ENCODE measurements around the gene FUS. TPM values are rescaled to one million over a fixed set of nuclear protein-coding genes. Genes with fewer than 3 reads are reported as not detected.

FUS gene
- total RNA-seq, 1 donor from 2014 or later: 984 TPM

DNA sequence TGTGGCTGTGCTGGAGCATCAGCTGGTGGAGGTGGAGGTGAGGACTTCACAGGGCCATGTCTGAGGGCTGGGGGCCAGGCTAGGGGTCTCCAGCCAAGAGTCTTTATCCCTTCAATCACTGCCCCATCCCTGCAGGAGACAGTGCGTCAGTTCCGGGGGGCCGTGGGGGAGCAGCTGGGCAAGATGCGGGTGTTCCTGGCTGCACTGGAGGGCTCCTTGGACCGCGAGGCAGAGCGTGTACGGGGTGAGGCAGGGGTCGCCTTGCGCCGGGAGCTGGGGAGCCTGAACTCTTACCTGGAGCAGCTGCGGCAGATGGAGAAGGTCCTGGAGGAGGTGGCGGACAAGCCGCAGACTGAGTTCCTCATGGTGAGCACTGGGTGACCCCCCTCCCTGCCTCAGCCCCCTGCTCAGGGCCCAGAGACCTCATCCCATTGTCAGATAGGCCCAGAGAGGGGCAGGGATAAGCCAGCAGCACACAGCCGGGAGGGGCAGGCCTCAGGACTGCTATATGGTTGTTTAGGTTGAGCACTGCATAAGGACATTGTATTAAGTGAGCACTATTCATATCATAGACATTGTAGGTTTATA, 39.3 kb downstream of the FUS start:
- TF ChIP-seq, protein P1, sequence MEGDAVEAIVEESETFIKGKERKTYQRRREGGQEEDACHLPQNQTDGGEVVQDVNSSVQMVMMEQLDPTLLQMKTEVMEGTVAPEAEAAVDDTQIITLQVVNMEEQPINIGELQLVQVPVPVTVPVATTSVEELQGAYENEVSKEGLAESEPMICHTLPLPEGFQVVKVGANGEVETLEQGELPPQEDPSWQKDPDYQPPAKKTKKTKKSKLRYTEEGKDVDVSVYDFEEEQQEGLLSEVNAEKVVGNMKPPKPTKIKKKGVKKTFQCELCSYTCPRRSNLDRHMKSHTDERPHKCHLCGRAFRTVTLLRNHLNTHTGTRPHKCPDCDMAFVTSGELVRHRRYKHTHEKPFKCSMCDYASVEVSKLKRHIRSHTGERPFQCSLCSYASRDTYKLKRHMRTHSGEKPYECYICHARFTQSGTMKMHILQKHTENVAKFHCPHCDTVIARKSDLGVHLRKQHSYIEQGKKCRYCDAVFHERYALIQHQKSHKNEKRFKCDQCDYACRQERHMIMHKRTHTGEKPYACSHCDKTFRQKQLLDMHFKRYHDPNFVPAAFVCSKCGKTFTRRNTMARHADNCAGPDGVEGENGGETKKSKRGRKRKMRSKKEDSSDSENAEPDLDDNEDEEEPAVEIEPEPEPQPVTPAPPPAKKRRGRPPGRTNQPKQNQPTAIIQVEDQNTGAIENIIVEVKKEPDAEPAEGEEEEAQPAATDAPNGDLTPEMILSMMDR (conservative IDR thresholded peaks at IDR 0.05): no peak
- H3K36me3 Mint-ChIP-seq (ENCODE audit: low read depth): no peaks in the 10 kb centered on the region
- H3K4me3 Mint-ChIP-seq: no peak overlapping the region
- peaks cover 77% of the 10 kb centered on the region for H3K27me3 Mint-ChIP-seq (ENCODE audit: low read depth)
- peaks cover 8% of the 10 kb centered on the region for H3K4me1 Mint-ChIP-seq
- H3K27ac Mint-ChIP-seq (ENCODE audit: unreplicated experiment): no peak overlapping the region
- no peak for DNase-seq (ENCODE audit: low read depth, low spot score)
- no peaks in the 10 kb centered on the region for H3K9me3 Mint-ChIP-seq

DNA sequence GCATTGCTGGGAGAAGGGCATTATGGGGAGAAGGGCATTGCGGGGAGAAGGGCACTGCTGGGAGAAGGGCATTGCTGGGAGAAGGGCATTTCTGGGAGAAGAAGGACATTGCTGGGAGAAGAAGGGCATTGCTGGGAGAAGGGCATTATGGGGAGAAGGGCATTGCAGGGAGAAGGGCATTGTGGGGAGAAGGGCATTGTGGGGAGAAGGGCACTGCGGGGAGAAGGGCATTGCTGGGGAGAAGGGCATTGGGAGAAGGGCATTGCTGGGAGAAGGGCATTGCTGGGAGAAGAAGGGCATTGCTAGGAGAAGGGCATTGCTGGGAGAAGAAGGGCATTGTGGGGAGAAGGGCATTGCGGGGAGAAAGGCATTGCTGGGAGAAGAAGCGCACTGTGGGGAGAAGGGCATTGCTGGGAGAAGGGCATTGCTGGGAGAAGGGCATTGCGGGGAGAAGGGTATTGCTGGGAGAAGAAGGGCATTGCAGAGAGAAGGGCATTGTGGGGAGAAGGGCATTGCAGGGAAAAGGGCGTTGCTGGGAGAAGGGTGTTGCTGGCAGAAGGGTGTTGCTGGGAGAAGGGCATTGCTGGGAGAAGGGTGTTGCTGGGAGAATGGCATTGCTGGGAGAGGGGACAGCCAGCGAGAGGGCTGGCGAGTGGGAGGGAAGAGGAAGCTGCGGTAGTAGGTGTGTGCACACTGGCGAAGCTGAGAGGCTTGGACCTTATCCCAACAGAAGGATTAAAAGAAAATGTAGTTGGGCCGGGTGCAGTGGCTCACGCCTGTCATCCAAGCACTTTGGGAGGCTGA, 41.6 kb downstream of the FUS start:
- Mint-ChIP-seq H3K9me3 (no peaks in the 10 kb centered on the region), H3K4me3 (no peak overlapping the region)
- DNase-seq (ENCODE audit: low read depth, low spot score): no peak

DNA sequence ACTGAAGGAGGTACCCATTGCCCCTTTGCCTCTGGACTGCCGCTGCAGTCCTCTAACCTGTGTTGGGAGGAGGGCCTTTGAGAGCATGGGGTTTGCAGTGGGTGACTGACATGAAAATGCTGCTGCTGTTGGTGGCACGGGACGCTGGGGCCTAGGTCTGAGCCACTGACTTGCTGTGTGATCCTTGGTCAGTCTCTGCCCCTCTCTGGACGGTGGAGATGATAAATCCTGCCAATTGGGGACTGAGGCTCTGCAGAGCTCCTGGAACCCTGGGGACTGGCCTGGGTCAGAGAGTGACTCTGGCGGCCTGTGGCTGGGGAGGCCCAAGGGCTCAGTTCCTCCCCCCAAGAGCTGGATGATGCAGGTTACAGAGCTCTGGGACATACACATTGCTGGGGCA, 43.1 kb downstream of the FUS start:
- H3K27ac Mint-ChIP-seq (ENCODE audit: unreplicated experiment): no peak overlapping the region
- H3K27me3 Mint-ChIP-seq (ENCODE audit: low read depth): peaks cover 42% of the 10 kb centered on the region
- H3K4me1 Mint-ChIP-seq: no peaks in the 10 kb centered on the region
- H3K36me3 Mint-ChIP-seq (ENCODE audit: low read depth): no peaks in the 10 kb centered on the region
- no peaks in the 10 kb centered on the region for H3K9me3 Mint-ChIP-seq
- DNase-seq (ENCODE audit: low read depth, low spot score): no peak
- H3K4me3 Mint-ChIP-seq: no peak overlapping the region
- TF ChIP-seq, protein P1 (conservative IDR thresholded peaks at IDR 0.05): no peak

More for the DNA sequence above, 41.6 kb downstream of the FUS start:
- peaks cover 57% of the 10 kb centered on the region for H3K27me3 Mint-ChIP-seq (ENCODE audit: low read depth)
- H3K4me1 Mint-ChIP-seq: no peaks in the 10 kb centered on the region
- no peaks in the 10 kb centered on the region for H3K36me3 Mint-ChIP-seq (ENCODE audit: low read depth)
- no peak overlapping the region for H3K27ac Mint-ChIP-seq (ENCODE audit: unreplicated experiment)
- TF ChIP-seq, protein P1 (conservative IDR thresholded peaks at IDR 0.05): no peak

DNA sequence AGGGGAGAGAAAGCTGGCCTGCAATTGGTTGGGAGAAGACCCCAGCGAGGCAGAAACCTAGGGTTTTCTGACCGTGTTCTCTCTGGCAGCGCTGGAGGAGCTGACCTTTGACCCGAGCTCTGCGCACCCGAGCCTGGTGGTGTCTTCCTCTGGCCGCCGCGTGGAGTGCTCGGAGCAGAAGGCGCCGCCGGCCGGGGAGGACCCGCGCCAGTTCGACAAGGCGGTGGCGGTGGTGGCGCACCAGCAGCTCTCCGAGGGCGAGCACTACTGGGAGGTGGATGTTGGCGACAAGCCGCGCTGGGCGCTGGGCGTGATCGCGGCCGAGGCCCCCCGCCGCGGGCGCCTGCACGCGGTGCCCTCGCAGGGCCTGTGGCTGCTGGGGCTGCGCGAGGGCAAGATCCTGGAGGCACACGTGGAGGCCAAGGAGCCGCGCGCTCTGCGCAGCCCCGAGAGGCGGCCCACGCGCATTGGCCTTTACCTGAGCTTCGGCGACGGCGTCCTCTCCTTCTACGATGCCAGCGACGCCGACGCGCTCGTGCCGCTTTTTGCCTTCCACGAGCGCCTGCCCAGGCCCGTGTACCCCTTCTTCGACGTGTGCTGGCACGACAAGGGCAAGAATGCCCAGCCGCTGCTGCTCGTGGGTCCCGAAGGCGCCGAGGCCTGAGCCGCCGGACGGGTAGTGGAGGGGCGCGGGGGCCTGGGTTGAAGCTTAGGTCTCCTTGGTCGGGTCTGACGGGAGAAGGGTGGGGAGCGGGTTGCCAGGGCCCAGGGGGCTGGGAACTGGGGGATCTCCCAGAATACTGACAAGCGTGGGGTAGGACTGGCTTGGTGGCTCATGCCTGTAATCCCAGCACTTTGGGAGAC, 44.4 kb downstream of the FUS start:
- TF ChIP-seq, protein P1 (conservative IDR thresholded peaks at IDR 0.05): no peak
- peaks cover 3% of the 10 kb centered on the region for H3K4me1 Mint-ChIP-seq
- H3K27ac Mint-ChIP-seq (ENCODE audit: unreplicated experiment): no peak overlapping the region
- H3K9me3 Mint-ChIP-seq: no peaks in the 10 kb centered on the region
- DNase-seq (ENCODE audit: low read depth, low spot score): no peak
- H3K27me3 Mint-ChIP-seq (ENCODE audit: low read depth): peaks cover 32% of the 10 kb centered on the region
- H3K4me3 Mint-ChIP-seq: no peak overlapping the region
- no peaks in the 10 kb centered on the region for H3K36me3 Mint-ChIP-seq (ENCODE audit: low read depth)

DNA sequence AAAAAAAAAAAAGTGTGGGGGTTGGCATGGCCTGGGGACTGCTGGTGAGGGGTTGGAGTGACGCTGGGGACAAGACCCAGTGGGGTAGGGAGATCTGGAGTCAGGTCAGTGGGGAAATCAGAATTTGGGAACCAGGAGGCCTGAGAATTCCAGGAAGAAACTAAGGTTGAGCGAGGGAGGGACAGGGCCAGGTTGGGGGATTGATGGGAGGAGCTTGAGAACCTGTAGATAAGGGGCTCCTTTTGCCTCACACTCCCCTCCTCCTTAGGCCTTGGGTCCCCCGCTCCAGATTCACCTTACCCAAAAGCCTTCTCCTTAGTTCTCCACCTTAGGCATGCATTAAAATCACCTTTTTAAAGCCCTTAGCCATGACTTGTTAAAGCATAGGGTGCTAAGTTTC, 45.3 kb downstream of the FUS start:
- DNase-seq (ENCODE audit: low read depth, low spot score): no peak

More for the DNA sequence above, 45.3 kb downstream of the FUS start:
- peak overlapping the region; percentile 43 for H3K27ac Mint-ChIP-seq (ENCODE audit: unreplicated experiment)
- H3K36me3 Mint-ChIP-seq (ENCODE audit: low read depth): no peaks in the 10 kb centered on the region
- H3K4me1 Mint-ChIP-seq: peaks cover 3% of the 10 kb centered on the region
- peaks cover 25% of the 10 kb centered on the region for H3K27me3 Mint-ChIP-seq (ENCODE audit: low read depth)
- no peaks in the 10 kb centered on the region for H3K9me3 Mint-ChIP-seq
- H3K4me3 Mint-ChIP-seq: no peak overlapping the region
- TF ChIP-seq, protein P1 (conservative IDR thresholded peaks at IDR 0.05): no peak
